ENCODE data around the gene LRBA.

LRBA gene

GRCh38 chr4:150582873-150583286 is 432.2 kb downstream of the LRBA start:
- no peak overlapping the region for H3K4me3 ChIP-seq (ENCODE audit: control insufficient read depth in 1 of 7, extremely low read depth in 1 of 7, insufficient read depth in 4 of 7, low read depth in 2 of 7, low read length in 6 of 7)
- H3K27ac ChIP-seq (ENCODE audit: insufficient read depth in 1 of 2, low read depth in 1 of 2, low read length in 2 of 2, poor library complexity in 1 of 2, severe bottlenecking in 2 of 2) = no peak overlapping the region
- peaks cover 0 to 55% (median 28%) of the 10 kb centered on the region in 4 experiments for H3K36me3 ChIP-seq (ENCODE audit: control insufficient read depth in 4 of 4, insufficient read depth in 4 of 4, low read length in 3 of 4)
- 96% methylated on average over 32 of the region's 32 CpGs for WGBS (ENCODE audit: insufficient coverage)
- ChIA-PET CTCF (interaction anchor here (1.4 kb wide), 1 partner anchor 11 kb away, joined by 3 read pairs; no protein-coding TSS in a partner anchor), POLR2A (no interaction called here)
- DNase-seq = no peak
- H3K4me1 ChIP-seq (ENCODE audit: control extremely low read depth in 1 of 4, control insufficient read depth in 4 of 4, insufficient read depth in 4 of 4, low read length in 3 of 4) = no peaks in the 10 kb centered on the region
- no peaks in the 10 kb centered on the region for H3K27me3 ChIP-seq (replicated peaks in 2 of 5; ENCODE audit: control insufficient read depth in 4 of 5, insufficient read depth in 5 of 5, low read length in 4 of 5)
- peaks cover 0 to 26% (median 15%) of the 10 kb centered on the region in 5 experiments for H3K9me3 ChIP-seq (ENCODE audit: control extremely low read depth in 1 of 5, control insufficient read depth in 4 of 5, insufficient read depth in 2 of 5, low read depth in 1 of 5, low read length in 4 of 5)

- CTCF ChIA-PET = interaction anchor here (1.4 kb wide), 1 partner anchor 10 kb away, joined by 3 read pairs; no protein-coding TSS in a partner anchor
- Histone ChIP-seq H3K36me3 (ENCODE audit: control insufficient read depth in 4 of 4, insufficient read depth in 4 of 4, low read length in 3 of 4) (peaks cover 0 to 52% (median 28%) of the 10 kb centered on the region in 4 experiments), H3K27ac (ENCODE audit: insufficient read depth in 1 of 2, low read depth in 1 of 2, low read length in 2 of 2, poor library complexity in 1 of 2, severe bottlenecking in 2 of 2) (no peak within 1 kb of the TSS), H3K9me3 (ENCODE audit: control extremely low read depth in 1 of 5, control insufficient read depth in 4 of 5, insufficient read depth in 2 of 5, low read depth in 1 of 5, low read length in 4 of 5) (peaks cover 0 to 26% (median 15%) of the 10 kb centered on the region in 5 experiments), H3K4me1 (ENCODE audit: control extremely low read depth in 1 of 4, control insufficient read depth in 4 of 4, insufficient read depth in 4 of 4, low read length in 3 of 4) (no peaks in the 10 kb centered on the region), H3K27me3 (replicated peaks in 2 of 5; ENCODE audit: control insufficient read depth in 4 of 5, insufficient read depth in 5 of 5, low read length in 4 of 5) (no peaks in the 10 kb centered on the region), H3K4me3 (ENCODE audit: control insufficient read depth in 1 of 7, extremely low read depth in 1 of 7, insufficient read depth in 4 of 7, low read depth in 2 of 7, low read length in 6 of 7) (no peak within 1 kb of the TSS)
- DNase-seq = no peak
- 96% methylated on average over 17 of the region's 27 CpGs for WGBS (ENCODE audit: insufficient coverage)
- POLR2A ChIA-PET = no interaction called here
Observed at GRCh38 chr4:150582146-150582872, 432.8 kb downstream of the LRBA start, which contains the start of gene MAB21L2. TSS of gene MAB21L2 (plus strand) at chr4:150582151. CDS start at chr4:150583030, 879 bp downstream.

- Histone ChIP-seq H3K27me3 (replicated peaks in 2 of 5; ENCODE audit: control insufficient read depth in 4 of 5, insufficient read depth in 5 of 5, low read length in 4 of 5) (no peaks in the 10 kb centered on the region), H3K36me3 (ENCODE audit: control insufficient read depth in 4 of 4, insufficient read depth in 4 of 4, low read length in 3 of 4) (peaks cover 0 to 52% (median 28%) of the 10 kb centered on the region in 4 experiments), H3K27ac (ENCODE audit: insufficient read depth in 1 of 2, low read depth in 1 of 2, low read length in 2 of 2, poor library complexity in 1 of 2, severe bottlenecking in 2 of 2) (no peak overlapping the region), H3K4me1 (ENCODE audit: control extremely low read depth in 1 of 4, control insufficient read depth in 4 of 4, insufficient read depth in 4 of 4, low read length in 3 of 4) (no peaks in the 10 kb centered on the region), H3K9me3 (ENCODE audit: control extremely low read depth in 1 of 5, control insufficient read depth in 4 of 5, insufficient read depth in 2 of 5, low read depth in 1 of 5, low read length in 4 of 5) (peaks cover 0 to 26% (median 15%) of the 10 kb centered on the region in 5 experiments), H3K4me3 (ENCODE audit: control insufficient read depth in 1 of 7, extremely low read depth in 1 of 7, insufficient read depth in 4 of 7, low read depth in 2 of 7, low read length in 6 of 7) (no peak overlapping the region)
- DNase-seq = no peak
- CTCF ChIA-PET = no interaction called here
- 100% methylated on average over 4 of the region's 13 CpGs for WGBS (ENCODE audit: insufficient coverage)
- POLR2A ChIA-PET = no interaction called here
Observed at GRCh38 chr4:150581641-150582051, 433.4 kb downstream of the LRBA start.

- peaks cover 0 to 26% (median 15%) of the 10 kb centered on the region in 5 experiments for H3K9me3 ChIP-seq (ENCODE audit: control extremely low read depth in 1 of 5, control insufficient read depth in 4 of 5, insufficient read depth in 2 of 5, low read depth in 1 of 5, low read length in 4 of 5)
- no peaks in the 10 kb centered on the region for H3K27me3 ChIP-seq (replicated peaks in 2 of 5; ENCODE audit: control insufficient read depth in 4 of 5, insufficient read depth in 5 of 5, low read length in 4 of 5)
- 83% methylated on average over 1 of the region's 7 CpGs for WGBS (ENCODE audit: insufficient coverage)
- no peak overlapping the region for H3K27ac ChIP-seq (ENCODE audit: insufficient read depth in 1 of 2, low read depth in 1 of 2, low read length in 2 of 2, poor library complexity in 1 of 2, severe bottlenecking in 2 of 2)
- H3K4me1 ChIP-seq (ENCODE audit: control extremely low read depth in 1 of 4, control insufficient read depth in 4 of 4, insufficient read depth in 4 of 4, low read length in 3 of 4) = no peaks in the 10 kb centered on the region
- ChIA-PET CTCF (no interaction called here), POLR2A (no interaction called here)
- peaks cover 0 to 52% (median 28%) of the 10 kb centered on the region in 4 experiments for H3K36me3 ChIP-seq (ENCODE audit: control insufficient read depth in 4 of 4, insufficient read depth in 4 of 4, low read length in 3 of 4)
- DNase-seq = no peak
- H3K4me3 ChIP-seq (ENCODE audit: control insufficient read depth in 1 of 7, extremely low read depth in 1 of 7, insufficient read depth in 4 of 7, low read depth in 2 of 7, low read length in 6 of 7) = no peak overlapping the region
Observed at GRCh38 chr4:150581056-150581605, 434.0 kb downstream of the LRBA start.

- no peak overlapping the region for H3K4me3 ChIP-seq (ENCODE audit: control insufficient read depth in 1 of 7, extremely low read depth in 1 of 7, insufficient read depth in 4 of 7, low read depth in 2 of 7, low read length in 6 of 7)
- peaks cover 0 to 26% (median 15%) of the 10 kb centered on the region in 5 experiments for H3K9me3 ChIP-seq (ENCODE audit: control extremely low read depth in 1 of 5, control insufficient read depth in 4 of 5, insufficient read depth in 2 of 5, low read depth in 1 of 5, low read length in 4 of 5)
- H3K27ac ChIP-seq (ENCODE audit: insufficient read depth in 1 of 2, low read depth in 1 of 2, low read length in 2 of 2, poor library complexity in 1 of 2, severe bottlenecking in 2 of 2) = no peak overlapping the region
- ChIA-PET POLR2A (no interaction called here), CTCF (interaction anchor here (2.2 kb wide), 1 partner anchor 9 kb away, joined by 4 read pairs; no protein-coding TSS in a partner anchor)
- no peak for DNase-seq
- 99% methylated on average over 9 of the region's 9 CpGs for WGBS (ENCODE audit: insufficient coverage)
- no peaks in the 10 kb centered on the region for H3K27me3 ChIP-seq (replicated peaks in 2 of 5; ENCODE audit: control insufficient read depth in 4 of 5, insufficient read depth in 5 of 5, low read length in 4 of 5)
- H3K36me3 ChIP-seq (ENCODE audit: control insufficient read depth in 4 of 4, insufficient read depth in 4 of 4, low read length in 3 of 4) = peaks cover 0 to 52% (median 28%) of the 10 kb centered on the region in 4 experiments
- H3K4me1 ChIP-seq (ENCODE audit: control extremely low read depth in 1 of 4, control insufficient read depth in 4 of 4, insufficient read depth in 4 of 4, low read length in 3 of 4) = no peaks in the 10 kb centered on the region
Observed at GRCh38 chr4:150580306-150580705, 434.8 kb downstream of the LRBA start.

GRCh38 chr4:150579551-150580234 is 435.4 kb downstream of the LRBA start:
- Histone ChIP-seq H3K4me1 (ENCODE audit: control extremely low read depth in 1 of 4, control insufficient read depth in 4 of 4, insufficient read depth in 4 of 4, low read length in 3 of 4) (no peaks in the 10 kb centered on the region), H3K36me3 (ENCODE audit: control insufficient read depth in 4 of 4, insufficient read depth in 4 of 4, low read length in 3 of 4) (peaks cover 0 to 52% (median 28%) of the 10 kb centered on the region in 4 experiments), H3K9me3 (ENCODE audit: control extremely low read depth in 1 of 5, control insufficient read depth in 4 of 5, insufficient read depth in 2 of 5, low read depth in 1 of 5, low read length in 4 of 5) (peaks cover 0 to 26% (median 15%) of the 10 kb centered on the region in 5 experiments), H3K4me3 (ENCODE audit: control insufficient read depth in 1 of 7, extremely low read depth in 1 of 7, insufficient read depth in 4 of 7, low read depth in 2 of 7, low read length in 6 of 7) (no peak overlapping the region), H3K27me3 (replicated peaks in 2 of 5; ENCODE audit: control insufficient read depth in 4 of 5, insufficient read depth in 5 of 5, low read length in 4 of 5) (no peaks in the 10 kb centered on the region), H3K27ac (ENCODE audit: insufficient read depth in 1 of 2, low read depth in 1 of 2, low read length in 2 of 2, poor library complexity in 1 of 2, severe bottlenecking in 2 of 2) (no peak overlapping the region)
- CTCF ChIA-PET = interaction anchor here (1.0 to 2.2 kb wide), 2 partner anchors 9 to 19 kb away, joined by 3 to 4 read pairs; no protein-coding TSS in a partner anchor
- DNase-seq = no peak
- POLR2A ChIA-PET = no interaction called here
- WGBS (ENCODE audit: insufficient coverage) = 96% methylated on average over 61 of the region's 66 CpGs

Data from common myeloid progenitor, CD34-positive (primary cell).